Muscle of back (tissue), 11 donors: ENCODE results near the gene FREM2. TPM values are rescaled to one million over a fixed set of nuclear protein-coding genes. Genes with fewer than 3 reads are reported as not detected.

Source experiments
- DNase-seq, 3 donors: peaks; one replicate each; pipeline versions ENCODE4 v3.0.0 to v3.0.0-alpha.2; 2013
- polyA plus RNA-seq, 10 donors: library from polyadenylated mRNA; unstranded; fragments of 120-200 nt; gene quantifications; one replicate each; pipeline ENCODE4 v1.2.1, GENCODE V29; 2013; ENCODE audit not compliant: insufficient read length in 10 of 10

The FREM2 gene
- polyA plus RNA-seq, 10 donors: 6.2 to 13.4 (median 9.7) TPM

GRCh38 chr13:38687246-38688229 lies 661 bp downstream of the FREM2 start:
- peak in 2 of 3 donors; percentile 2 to 48 for DNase-seq

DNA sequence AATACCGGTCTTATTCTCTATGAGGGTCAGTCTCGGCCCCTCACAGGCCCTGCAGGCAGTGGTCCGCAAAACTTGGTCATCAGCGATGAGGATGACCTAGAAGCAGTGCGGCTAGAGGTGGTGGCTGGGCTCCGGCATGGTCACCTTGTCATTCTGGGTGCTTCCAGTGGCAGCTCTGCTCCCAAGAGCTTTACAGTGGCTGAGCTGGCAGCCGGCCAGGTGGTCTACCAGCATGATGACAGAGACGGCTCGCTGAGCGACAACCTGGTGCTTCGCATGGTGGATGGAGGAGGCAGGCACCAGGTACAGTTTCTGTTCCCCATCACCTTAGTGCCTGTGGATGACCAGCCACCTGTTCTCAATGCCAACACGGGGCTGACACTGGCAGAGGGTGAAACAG lies 1.8 kb downstream of the FREM2 start:
- no peak for DNase-seq

DNA sequence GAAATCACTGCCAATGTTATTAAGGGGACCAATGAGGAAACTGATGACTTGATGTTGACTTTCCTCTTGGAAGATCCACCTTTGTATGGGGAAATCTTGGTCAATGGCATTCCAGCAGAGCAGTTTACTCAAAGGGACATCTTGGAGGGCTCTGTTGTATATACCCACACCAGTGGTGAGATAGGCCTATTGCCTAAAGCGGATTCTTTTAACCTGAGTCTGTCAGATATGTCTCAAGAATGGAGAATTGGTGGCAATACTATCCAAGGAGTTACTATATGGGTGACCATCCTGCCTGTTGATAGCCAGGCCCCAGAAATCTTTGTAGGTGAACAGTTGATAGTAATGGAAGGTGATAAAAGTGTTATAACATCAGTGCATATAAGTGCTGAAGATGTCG lies 3.4 kb downstream of the FREM2 start:
- DNase-seq: no peak

- DNase-seq: no peak
Measured at GRCh38 chr13:38693168-38693567, 6.3 kb downstream of the FREM2 start.

DNA sequence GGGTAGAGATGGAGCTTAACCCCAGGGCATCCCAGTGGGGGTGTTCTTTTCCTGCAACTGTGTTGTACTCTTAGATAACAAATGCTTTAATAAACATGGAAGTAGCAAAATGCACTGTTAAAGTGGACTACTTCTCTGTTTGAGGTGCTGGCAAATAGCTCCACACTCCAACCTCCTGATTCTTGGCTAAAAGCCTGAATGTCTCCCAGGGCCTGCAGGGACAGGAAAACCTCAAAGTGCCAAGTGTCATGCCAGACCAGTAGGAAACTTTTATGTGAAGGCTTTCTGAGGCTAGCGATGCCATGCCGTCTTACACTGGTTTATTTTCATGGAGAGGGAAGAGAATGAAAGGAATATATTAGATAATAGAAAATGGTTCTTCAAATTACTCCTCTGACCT lies 6.8 kb downstream of the FREM2 start:
- DNase-seq: no peak

- no peak for DNase-seq
Measured at GRCh38 chr13:38697197-38697596, 10.3 kb downstream of the FREM2 start.

DNA sequence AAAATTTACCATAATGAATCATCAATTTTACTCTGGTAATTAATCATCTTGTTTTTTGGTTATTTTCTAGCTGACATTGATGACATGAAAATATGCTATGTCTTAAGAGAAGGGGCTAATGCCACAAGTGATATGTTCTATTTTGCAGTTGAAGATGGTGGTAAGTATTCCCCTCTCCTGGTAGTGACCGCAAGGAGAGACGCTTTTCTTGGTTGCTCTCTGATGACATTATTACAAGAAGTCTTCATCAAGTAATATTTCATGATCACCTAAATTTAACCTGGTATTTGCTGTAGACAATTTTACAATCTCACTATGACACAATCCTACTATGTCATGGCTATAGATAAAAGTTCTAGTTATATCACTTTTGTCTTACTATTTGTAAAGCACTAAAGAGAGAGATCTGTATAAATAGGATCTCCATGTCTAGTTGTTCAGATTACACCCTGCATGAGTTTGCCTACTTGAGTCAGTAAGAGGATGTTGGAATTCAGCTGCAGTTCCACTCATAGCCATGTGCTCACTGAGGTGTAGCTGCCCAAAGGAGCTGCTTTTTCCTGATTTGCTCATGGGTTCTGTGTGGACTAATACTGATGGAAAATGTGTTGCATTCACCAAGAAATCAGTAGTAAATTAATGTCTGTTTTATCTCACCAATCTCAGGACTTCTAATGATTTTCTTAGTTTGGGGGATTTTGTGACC lies 10.9 kb downstream of the FREM2 start:
- no peak for DNase-seq

GRCh38 chr13:38700051-38700450 lies 13.2 kb downstream of the FREM2 start:
- DNase-seq: peak in 1 of 3 donors; percentile 23

DNA sequence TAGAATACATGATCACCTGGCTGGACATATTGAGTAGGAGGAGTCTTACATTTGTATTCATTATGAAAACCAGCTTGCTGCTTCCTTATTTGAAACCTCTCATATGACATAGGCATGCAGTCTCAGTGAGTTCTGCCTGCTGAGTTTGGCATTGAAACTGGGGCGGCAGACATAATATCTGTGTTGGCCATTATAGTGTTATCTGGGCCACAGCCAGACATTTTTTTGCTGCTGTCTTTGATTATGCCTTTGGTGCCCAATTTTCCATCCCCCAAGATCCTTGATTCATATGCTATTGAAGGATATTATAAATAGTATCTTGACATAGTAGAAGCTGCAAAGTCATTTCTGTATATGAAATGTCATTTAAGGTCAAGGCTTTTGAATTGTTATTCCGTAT lies 15.8 kb downstream of the FREM2 start:
- DNase-seq: no peak

DNA sequence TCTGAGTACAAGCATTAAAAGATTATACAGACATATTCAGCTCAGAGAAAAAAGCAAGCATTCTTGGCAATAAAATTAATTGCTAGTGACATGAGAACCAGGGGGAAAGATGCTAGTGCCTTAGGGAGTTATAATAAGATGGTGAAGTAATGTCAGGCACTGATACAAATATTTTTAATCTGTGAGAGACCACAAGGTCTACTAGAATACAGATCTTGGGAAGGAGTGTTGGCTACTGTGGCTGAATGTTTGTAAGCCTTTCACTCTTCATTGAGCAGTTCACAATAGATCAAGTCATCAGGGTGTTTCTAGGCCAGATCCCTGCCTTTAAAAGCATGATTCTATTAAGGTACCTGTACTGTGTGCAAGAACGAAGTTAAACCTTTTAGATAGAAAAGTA lies 16.4 kb downstream of the FREM2 start:
- no peak for DNase-seq

- no peak for DNase-seq
Measured at GRCh38 chr13:38705365-38705764, 18.5 kb downstream of the FREM2 start.

DNA sequence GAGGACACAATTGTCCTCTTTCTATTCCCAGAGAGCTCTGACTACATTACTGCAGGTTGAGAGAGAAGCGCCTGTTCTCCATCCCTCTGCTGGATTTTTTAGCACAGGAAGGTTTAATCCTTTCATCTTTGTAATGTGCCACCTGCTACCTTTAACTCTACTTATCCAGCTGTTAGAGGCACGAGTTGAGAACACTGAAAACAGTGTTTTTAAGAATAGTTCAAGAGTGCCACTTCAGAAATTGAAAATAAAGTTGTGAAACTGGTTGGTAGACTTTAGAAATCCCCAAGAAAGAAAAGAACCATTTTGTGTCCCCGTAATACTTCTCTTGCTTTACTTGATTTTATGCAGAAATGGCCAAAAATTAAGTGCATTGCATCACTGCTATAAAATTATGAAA lies 20.6 kb downstream of the FREM2 start:
- no peak for DNase-seq

DNA sequence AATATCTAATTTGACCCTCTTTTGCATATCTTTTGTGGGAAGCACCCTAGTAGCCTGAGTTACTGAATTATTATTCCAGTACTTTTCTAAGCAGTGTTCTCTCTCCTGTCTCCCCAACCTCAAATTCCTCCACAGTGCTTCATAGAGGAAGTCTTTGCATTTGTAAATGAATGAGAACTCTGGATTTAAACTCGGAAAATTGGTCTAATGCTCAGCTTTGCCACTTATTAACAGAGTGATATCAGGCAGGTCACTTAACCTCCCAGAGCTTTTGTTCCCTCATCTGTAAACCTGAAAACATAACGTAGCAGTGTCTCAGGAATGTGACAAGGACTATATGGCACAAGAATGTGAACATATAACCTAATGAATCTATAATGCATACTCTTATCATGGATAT lies 26.2 kb downstream of the FREM2 start:
- DNase-seq: no peak

DNA sequence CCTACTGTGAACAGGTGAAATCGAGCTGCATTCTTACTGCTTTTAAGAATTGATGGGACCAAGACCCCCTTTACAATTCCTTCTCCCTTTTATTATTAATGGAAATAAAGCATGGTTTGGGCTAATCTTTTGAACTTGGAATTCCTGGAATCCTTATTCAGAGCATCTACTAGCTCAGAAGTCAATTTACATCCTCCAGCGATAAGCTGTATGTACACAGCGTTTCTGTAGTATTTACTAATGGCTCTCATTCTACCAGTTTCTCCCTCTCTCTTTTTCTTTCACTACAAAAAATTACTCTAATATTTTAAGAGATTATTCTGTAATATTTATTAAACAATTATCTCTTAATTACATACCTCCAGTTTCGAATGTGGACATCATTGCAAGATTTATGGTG lies 31.5 kb downstream of the FREM2 start:
- DNase-seq: no peak

GRCh38 chr13:38730332-38730731 lies 43.5 kb downstream of the FREM2 start:
- DNase-seq: no peak

DNA sequence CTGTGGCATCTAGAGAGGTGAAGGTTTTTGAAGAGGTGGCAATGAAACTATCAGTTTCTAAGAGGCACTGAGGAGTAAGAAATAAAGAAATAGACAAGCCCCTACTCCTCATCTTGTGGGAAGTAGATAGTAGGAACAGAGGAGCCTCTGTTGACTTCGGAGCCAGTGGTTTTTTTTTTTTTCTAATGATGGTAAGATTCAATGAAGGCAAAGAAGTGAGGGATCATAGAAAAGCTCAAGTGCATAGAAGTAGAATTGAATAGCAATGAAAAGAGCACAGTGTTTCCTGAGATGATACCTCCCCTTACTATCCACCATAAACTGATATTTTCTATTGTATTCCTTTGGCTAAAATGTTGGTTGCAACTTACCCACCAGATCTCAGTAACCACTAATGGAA lies 46.3 kb downstream of the FREM2 start:
- no peak for DNase-seq

DNA sequence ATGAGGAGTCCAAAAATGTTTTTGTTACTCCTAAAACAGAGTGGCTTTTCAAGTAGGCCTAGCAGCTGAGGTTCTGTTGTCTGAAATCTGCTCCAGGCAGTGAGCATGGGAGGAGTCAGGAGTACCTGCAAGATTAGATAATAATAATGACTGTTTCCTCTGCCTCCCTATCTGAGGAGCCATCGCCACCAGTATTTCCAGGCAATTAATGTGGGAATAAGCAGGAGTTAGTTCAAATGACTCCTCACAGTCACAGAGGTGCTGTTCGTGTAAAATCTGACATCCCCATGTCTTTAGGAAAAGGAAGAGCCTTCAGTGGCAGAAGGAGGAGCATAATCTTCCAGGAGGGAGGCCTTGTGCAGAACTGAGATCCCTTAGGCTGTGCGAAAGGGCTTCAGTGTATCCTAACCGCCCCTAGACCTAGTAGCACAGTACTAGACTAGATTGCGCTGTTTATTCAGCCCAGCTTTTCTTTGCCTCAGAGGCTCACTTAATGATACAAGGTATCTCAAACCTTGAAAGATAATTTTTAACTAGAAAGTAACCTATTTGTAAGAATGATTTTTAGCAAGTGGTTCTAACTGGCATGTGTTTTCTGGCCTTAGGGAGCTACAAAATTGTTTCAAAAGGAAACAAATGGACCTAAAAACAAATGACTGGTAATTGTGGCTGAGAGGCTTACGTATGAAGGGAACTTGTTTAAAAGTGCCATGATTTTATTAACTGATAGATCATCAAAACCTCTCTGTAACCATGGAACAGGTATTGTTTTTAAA lies 49.0 kb downstream of the FREM2 start:
- DNase-seq: no peak

DNA sequence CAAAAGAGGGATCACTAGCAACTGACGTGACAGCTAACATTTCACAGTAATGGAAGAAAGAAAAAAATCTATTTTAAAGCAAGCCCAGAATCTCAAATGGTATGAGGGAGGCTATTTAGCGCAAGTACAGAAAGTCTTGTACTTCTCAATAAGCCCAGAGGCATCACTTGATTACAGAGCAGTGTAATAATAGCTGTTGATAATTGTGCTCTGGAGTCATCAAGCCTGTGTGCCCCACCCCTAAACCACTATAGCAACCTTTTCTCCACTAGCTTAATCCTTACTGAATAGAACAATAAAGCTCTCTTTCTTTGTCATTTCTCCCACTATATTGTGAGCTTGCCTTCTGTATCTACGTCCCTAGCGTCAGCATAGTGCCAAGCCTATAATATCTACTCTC lies 56.6 kb downstream of the FREM2 start:
- no peak for DNase-seq

GRCh38 chr13:38752686-38753085 lies 65.8 kb downstream of the FREM2 start:
- DNase-seq: no peak

GRCh38 chr13:38753878-38754277 lies 67.0 kb downstream of the FREM2 start:
- no peak for DNase-seq

DNA sequence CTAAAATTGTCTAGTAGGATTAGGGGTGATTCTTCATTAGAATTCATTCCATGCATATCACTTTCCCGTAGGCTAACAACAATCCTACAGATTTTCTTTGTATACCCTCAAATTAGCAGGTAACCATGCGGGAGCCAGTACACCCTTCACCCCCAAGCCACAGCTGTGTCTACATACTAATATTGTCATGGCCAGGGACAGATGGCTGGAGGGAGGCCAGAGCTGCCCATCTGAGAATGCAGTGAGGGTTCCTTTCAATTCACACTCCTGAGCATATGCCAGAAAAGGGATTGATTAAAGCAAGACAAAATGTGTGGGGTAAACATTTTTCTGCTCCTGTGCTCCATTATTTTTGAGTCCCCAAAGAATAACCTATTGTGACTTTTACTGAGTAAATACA lies 68.9 kb downstream of the FREM2 start:
- DNase-seq: peak; percentile 19 to 27 (median 23)

DNA sequence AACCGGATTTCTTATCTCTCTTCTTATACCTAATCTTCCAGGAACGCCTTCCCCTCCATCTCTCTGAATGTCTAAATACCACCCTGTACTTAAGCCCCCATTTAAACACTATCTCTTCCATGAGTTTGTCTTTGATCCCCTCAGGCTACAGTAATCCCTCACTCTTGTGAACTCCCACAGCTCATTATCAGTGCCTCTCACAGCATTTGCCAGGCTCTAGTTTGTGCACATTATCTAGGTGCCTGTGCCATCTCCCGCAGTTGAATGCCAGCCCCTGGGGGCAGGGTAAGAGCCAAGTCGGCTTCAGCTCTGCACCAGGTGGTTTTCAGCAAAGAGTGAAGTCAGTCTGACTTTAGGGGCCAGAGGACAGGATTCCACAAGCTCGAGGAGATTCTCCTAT lies 71.4 kb downstream of the FREM2 start:
- DNase-seq: no peak
